ENCODE data around the gene C1orf232.

C1orf232 gene

DNA sequence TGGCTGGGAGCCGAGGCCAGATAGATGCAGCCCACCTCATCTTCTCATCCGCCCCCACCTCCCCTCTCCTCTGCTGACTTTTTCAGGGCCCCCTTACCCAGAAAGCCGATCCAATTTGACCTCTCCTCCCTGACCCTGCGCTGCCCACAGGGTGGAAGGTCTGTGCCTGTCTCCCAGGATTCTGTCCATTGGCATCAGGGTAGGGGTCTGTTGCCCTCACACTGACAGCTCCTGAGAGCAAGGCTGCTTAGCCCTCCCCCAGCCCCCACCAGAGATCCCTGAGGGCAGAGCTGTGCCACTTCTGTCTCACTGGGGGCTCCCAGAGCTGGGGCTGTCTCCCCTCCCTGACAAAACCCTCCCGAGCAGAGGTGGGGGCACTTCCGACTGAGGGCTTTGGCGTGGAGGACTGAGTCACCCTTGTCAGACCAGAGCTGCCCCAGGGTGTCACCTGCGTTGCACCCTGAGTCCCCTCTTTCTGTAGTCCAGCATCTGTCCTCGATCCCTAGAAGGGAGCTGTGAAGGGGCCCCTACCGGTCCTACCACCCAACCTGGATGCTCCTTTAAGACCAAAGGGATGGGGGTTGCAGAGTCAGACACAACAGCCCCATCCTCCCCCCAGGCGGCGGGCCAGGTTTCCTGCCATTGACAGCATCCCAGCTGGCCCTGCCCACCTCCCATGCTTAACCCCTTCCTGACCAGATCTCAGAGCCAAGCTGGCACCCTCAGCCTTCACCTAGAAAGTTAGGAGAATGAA lies 12.3 kb downstream of the C1orf232 start:
- DNase-seq (ENCODE audit: low read depth), result no peak

DNA sequence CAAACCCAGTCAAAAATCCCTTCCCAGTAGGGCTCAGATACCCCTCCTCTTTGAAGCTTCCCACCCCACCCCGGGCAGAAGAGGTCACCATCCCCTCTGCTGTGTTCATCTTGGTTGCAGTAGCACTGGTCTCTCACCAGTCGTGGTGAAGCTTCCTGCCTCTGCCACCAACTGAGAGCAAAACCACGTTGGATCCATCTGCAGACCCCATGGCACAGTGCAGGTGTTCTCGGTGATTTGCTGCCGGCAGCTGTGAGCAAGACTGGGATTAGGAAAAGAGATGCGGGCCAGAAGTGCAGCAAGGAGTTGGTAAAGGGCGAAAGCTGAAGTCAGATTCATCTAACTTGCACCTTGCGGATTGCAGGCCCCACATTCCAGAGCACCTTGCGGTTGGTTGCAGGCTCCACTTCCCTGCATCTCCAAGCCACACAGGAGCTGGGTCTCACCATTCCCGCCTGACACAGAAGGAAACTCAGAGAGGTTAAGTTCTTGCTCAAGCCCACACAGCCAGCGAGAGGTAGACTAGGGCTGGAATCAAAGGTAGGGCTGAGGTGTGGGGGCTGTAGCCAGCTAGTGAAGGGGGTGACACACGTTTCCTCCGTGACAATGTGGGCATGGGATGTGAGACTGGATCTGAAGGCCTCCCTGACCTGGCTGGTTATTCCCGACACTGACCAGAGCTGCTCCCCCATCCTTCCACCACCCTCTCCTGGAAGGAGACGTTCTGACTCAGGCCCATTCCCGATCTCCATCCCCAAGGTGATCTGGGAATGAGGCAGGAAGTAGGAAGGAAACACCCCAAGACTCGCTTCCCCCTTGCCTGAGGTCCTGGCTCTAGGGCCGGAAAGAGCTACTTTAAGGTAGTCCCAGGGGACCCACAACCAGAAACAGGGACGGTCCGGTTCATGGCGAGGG lies 13.1 kb downstream of the C1orf232 start:
- DNase-seq (ENCODE audit: low read depth), result no peak

DNA sequence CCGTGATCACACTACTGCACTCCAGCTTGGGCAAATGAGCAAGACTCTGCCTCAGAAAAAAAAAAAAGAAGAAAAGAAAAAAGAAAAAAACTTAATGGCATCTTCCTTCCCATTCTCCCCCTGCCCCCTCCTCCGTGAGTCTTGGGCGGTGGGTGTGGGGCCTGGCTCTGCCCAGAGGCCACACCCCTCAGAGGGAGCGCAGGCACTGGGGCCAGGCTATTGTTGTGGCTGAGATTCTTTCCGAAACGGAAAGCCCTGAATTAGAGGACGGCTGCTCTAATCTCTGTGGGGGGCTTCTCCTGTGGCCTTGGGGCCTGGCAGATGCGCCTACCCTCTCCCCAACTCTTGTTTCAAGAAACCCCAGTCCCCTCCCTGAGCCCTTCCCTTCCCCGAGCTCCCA lies 14.0 kb downstream of the C1orf232 start:
- no peak for DNase-seq (ENCODE audit: low read depth)

DNA sequence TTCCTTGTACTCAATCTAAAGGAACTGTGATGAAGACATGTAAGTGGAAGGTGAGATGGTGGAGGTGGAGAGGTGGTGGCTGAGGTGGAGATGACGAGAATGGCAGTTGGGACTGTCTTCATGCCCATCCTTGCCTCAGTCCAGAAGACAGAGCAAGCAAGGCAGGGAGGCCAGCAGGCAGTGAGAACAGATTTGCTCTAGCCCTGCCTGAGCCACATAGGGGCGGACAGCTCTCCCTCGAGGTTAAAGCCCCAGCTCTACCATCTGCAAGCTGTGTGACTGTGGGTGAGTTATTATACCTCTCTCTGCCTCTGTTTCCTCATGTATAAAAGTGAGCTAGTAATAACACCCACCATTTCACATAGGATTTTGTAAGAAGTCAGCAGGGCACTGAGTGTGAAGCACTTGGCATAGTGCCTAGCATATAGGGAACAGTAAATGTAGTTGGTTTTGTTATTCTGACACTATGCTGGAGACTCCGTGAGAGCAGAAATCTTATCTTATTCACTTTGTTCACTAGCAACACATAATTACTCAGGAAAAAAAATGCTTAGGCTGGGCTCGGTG lies 14.7 kb downstream of the C1orf232 start:
- no peak for DNase-seq (ENCODE audit: low read depth)

DNA sequence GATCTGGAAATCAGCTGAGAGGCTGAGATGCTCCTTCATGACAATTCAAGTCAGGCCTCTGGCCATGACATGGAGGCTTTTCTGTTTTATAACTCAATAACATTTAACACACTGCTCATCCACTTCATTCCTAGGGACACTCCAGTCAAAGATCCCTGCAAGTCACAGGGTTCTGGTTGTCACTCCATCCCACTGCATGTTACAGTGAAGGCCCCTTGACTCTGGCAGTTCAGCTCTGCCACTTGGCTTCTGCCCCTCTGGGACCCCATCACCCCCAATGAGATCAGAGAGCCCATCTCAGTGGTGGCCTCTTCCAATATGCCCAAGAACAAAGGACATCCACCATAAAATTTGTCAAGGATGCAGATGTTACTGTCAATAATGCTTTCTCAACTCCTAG lies 19.9 kb downstream of the C1orf232 start:
- DNase-seq (ENCODE audit: low read depth), result no peak

DNA sequence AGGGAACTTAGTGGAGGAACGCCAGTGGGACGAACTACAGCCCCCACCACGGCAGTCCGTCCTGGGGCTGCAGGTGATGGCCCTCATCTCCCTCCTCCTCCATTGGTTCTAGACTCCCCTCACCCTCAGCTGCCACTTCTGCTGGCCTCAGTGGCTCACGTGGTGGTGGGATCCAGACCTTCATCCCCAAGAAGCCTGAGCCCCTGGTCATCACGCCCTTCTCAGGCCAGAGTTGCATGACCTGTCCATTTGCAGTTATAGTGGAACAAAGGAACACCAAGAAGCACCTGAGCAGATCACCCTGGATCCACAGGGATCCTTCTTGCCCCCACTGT lies 22.8 kb downstream of the C1orf232 start:
- DNase-seq (ENCODE audit: low read depth), result no peak

DNA sequence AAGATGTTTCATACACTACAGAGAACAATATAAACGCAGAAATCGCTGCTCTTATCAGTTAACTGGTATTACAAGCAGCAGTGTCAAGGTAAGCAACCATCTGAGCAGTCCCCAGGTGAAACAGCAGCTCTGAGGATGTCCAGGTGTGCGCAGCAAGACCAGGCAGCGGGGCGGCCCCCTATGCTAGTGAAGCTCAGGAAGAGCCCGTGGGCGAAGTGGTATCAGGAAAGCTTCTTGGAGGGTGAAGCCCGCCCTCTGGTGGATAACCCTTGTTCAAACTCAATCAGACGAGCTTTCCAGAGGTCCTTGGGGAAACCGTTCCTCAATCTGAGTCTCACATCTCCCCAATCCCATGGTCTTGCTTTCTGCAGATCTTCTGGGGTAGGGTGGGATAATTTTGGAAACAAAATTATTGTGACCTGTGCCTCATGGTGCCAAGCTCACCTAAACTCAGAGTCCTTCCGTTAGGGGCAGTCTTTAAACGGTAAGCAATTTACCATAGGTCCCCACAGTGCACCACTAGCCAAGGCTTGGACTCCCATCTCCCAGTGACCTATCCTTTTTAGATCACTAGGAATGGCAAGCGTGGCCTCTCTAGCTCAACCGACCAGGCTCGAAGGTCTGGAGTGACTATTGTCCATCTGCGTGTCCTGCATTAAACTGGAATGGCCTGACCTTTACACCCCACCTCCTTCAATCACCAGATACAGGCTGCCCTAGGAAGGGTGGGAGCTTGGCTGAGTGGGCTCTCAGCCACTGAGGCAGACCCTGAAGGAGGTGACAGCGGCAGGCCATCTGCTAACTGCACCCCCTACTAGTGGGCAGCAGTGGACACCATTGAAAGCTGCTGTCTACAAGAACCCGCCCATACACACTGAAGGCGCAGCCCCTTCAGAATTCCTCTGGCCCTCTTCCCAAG lies 23.5 kb downstream of the C1orf232 start:
- peak; percentile 65 for DNase-seq (ENCODE audit: low read depth)

DNA sequence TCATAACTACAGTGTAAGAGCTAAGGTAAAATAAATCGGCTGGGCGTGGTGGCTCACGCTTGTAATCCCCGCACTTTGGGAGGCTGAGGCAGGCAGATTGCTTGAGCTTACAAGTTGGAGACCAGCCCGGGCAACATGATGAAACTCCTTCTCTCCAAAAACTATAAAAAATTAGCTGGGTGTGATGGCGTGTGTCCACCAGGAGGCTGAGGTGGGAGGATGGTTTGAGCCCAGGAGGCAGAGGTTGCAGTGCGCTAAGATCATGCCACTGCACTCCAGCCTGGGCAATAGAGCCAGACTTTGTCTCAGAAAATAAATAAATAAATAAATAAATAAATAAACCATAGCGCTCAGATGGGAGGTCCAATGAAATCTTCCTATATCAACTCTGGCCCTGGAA lies 26.6 kb downstream of the C1orf232 start:
- no peak for DNase-seq (ENCODE audit: low read depth)

DNA sequence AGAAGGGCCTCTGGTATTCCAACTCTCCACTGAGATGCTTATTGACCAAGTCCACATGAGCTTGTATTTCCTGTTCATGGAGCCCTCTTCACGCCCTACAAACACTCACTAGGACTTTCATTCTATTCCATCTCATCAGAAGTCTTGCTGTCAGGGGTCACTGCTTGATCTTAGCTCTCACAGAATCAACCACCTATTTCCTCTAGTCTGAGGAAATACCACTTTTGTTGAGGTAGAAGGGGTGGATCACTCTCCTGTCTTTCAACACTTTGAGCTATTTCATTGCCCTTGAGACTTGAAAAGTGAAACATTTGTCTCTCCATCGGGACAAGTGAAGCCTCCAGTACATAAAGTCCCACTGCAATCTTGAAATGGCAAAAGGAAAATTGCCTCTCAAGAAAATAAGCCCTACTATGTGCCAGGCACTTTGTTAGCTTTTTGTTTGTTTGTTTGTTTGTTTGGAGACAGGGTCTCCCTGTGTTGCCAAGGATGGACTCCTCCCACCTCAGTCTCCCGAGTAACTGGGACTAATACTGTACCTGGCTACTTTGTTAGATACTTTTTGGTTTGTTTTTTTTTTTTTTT lies 29.7 kb downstream of the C1orf232 start:
- no peak for DNase-seq (ENCODE audit: low read depth)

DNA sequence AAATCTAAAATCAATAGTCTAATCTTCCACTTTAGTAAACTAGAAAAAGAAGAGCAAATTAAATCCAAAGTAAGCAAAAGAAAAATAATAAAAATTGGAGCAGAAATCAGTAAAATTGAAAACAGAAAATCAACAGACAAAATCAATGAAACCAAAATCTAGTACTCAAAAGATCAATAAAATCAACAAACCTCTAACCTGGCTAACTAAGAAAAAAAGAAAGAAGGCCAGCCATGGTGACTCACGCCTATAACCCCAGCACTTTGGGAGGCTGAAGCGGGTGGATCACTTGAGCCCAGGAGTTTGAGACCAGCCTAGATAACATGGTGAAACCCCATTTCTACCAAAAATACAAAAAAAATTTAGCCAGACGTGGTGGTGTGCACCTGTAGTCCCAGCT lies 34.3 kb downstream of the C1orf232 start:
- DNase-seq (ENCODE audit: low read depth), result no peak

DNA sequence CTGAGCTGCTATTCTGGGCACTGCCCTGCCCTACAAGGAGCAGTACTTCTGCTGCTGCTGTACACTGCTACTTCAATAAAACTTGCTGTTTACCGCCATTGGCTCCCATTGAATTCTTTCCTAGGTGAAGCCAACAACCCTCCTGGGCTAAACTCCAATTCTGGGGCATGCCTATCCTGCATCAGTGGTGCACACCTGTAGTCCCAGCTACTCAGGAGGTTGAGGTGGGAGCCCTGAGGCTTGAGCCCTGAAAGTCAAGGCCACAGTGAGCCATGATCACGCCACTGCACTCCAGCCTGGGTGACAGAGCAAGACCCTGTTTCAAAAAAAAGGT lies 36.0 kb downstream of the C1orf232 start:
- no peak for DNase-seq (ENCODE audit: low read depth)

DNA sequence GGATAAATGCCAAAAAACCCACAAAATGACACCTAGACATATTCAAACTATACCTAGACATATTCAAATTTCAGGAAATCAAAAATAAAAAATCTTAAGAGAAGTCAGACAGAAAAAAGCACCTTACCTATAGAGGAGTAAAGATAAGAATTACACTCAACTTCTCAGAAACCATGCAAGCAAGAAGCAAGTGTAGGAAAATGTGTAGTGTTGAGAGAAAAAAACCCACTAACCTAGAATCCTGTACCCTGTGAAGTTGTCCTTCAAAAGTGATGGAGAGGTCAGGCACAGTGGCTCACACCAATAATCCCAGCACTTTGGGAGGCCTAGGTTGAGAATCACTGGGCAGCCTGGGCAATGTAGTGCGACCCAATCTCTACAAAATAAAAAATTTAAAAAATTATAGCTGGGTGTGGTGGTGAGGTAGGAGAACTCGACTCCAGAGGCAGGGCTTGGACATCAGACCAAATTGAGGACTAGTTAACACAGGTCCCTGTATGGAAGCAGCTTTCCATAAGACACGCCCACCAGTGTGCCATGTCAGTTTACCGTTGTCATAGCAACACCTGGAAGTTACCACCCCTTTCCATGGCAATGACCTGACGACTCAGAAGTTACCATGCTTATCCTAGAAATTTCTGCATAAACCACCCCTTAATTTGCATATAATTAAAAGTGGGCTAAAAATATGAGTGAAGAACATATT lies 36.5 kb downstream of the C1orf232 start:
- DNase-seq (ENCODE audit: low read depth), result no peak

DNA sequence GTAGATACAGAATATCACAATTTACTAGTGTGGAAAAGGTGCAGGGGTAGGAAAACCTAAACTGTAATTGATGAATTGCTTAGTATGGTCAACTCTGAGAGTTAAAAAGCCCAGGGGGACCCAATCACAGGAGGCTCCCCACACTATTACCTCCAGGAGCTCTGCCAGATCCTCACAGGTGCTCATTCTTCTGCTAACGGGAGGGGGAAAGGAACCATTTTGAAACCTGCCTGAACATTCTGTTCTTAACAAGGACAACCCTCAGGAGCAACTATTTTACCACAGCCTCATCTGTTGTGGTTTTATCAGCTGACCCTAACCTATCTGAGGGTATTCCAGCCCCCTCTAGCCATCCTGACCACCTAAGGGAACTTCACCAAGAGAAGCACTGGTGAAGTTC lies 38.1 kb downstream of the C1orf232 start:
- DNase-seq (ENCODE audit: low read depth), result no peak

DNA sequence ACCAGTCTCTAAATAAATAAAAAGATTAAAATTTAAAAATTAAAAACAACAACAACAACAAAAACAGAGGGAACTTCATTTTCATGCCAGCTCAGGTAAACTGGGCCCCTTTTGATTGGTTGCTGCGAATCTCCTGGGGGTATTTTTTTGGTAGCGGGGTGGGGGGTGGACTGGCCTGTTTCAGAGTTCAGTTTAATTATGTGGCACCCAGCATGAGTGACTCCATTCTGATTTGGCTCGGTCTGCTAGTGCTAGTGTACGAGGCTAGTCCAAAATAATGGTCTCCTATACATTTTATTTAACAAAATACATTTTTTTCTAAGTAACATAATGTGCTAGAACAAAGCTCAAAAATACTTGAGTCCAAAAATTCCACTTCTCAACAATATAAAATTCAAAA lies 39.0 kb downstream of the C1orf232 start:
- DNase-seq (ENCODE audit: low read depth), result no peak

DNA sequence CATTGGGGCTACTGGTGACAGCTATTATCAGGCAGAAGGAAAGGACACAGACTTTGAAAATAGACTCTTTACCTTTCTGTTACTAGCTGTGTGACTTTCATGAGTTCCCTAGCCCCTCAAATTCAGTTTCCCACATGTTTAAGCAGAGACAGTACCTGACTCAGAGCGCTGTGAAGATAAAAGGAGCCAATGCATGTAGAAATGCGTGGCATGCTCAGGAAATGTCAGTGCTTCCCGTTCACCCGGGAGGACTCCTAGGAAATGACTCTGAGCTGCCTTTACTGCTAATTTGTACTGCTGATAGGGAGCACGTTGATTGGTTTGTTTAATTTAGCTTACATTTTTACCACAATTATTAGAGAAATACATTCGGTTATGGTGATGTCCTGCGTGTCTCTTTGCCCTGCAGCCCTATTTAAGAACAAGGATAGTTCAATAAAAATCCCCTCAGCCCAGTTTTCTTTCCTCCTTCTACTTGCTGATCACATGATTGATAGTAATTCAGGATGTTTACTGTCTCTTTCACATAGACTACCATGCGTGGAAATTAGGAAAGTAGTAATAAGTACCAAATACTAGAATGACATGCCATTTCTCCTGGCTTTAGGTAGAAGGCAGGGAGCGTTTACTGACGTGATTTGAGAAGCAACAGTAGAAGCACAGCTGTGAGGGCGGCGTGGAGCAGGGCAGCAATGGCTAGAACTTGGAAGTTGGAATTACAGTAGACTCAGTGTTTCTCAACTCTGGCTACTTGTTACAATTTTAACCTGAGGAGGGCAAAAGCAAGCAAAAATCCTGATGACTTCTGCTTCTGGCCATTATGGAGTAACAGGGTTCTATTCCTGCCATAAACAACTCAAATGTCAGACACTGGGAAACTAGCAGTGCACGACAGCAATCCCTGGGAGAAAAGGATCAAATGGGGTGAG lies 41.3 kb downstream of the C1orf232 start:
- no peak for DNase-seq (ENCODE audit: low read depth)

DNA sequence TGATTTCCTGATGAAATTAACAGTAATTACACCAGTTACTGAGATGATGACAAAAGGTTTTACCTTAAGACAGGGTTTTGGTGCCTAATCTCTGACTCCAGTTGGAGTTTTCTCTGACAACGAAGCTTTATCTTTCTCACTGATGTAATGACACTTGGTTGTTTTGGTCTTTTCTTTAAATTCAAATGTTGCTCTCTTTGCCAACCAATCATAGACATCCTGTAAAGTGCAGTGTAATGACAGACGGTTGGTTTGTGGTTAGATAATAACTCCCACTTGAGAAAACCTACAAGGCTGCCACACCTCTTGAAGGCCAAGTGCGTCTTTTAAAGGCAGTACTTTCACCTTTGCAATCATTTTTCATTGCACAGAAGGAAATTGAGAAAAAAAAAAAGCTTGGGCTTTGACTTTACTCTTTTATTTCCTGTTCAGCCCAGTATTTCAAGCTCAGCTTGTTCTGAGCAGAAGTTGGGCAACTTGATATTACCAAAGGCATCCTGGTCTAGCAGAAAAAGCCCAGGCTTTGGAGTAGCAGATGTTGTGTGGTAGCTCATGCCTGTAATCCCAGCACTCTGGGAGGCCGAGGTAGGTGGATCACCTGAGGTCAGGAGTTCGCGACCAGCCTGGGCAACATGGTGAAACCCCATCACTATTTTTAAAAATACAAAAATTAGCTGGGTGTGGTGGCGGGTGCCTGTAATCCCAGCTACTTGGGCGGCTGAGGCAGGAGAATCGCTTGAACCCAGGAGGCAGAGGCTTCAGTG lies 42.3 kb downstream of the C1orf232 start:
- peak; percentile 54 for DNase-seq (ENCODE audit: low read depth)

DNA sequence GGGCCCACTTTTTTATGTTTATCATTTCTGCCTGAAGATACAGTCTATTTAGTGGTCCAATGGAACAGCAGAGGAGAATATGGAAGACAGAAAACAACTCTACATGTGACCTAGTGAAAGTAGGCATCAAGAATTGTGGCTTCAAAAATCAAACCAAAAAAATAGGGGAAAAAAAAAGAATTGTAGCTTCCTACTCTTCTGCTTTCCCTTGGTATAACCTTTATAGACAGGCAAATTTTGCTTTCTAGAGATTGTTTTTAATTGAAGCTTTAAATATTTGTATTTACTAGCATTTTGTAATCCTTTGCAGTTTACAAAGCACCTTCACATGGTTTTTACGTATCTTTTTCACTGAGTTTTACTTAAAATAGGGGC lies 42.8 kb downstream of the C1orf232 start:
- no peak for DNase-seq (ENCODE audit: low read depth)

DNA sequence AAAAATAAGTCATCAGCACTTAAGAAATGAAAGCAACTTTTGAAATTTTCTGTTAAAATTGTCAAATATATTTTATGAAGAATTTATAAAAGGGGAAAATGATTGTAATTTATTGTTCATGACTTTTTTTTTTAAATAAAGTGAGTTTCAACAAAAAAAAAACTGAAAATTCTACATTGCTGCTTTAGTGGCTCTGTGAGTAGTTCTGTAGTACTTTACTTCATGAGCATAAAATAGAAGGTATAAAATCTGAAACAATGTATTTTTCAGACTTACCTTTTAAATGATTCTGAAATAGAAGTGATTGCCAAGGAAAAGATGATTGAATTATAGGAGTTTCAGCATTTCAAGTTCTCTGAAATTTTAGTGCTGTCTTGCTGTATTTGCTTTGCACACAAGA lies 43.4 kb downstream of the C1orf232 start:
- no peak for DNase-seq (ENCODE audit: low read depth)

Data from T follicular helper cell (primary cell).